Activated effector memory CD4-positive, alpha-beta T cell treated with Interleukin-2 at 50 U/mL for 16 hours (primary cell): ENCODE results near the gene GRXCR2.
"Not testable (repeated sequence)": the region's sequence is repeated elsewhere in the genome, so short reads cannot be mapped to it uniquely, and the experiment has no call there.

Experiments
- DNase-seq: peaks from one replicate; pipeline ENCODE4 v3.0.0-alpha.2; 2020

The GRXCR2 gene

GRCh38 chr5:145874765-145875164 lies 2.0 kb upstream of the GRXCR2 start:
- no peak for DNase-seq

- no peak for DNase-seq
These were observed 328 bp downstream of the GRXCR2 start for GRCh38 chr5:145872486-145872885.

DNA sequence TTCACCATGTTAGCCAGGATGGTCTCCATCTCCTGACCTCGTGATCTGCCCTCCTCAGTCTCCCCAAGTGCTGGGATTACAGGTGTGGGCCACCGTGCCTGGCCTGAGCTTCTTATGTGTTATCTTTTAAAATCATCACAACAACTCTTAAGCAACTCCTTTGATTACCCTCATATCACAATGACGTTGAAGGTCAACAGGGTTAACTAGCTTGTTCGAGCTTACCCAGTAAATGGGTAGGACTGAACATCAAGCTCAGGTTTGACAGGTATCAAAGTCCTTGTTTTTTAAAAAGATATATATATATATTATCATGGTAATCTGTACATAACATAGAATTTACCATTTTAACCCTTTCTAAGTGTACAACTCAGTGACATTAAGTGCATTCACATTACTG lies 3.1 kb downstream of the GRXCR2 start:
- no peak for DNase-seq

GRCh38 chr5:145867806-145868205 lies 5.0 kb downstream of the GRXCR2 start:
- DNase-seq = no peak

- DNase-seq = not testable (repeated sequence)
These were observed 8.4 kb downstream of the GRXCR2 start for GRCh38 chr5:145864432-145864831.

DNA sequence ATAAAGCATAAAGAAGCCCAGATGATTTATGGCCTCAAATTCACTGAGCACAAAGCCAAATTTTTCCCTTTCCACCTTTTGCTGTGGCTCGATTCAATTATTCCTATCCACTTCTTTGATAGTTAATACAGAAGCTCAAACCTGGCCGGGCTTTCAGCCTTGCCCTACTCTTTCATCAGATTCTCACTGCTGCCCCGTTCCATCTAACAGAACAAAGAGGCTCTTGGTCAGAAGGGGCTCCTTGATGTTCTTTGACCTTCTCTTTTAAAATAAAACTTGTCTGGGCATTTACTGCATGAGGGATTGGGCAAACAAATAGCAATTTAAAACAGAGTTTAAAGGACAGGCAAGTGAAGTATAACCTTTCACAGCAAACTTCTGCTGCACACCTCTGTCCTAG lies 9.8 kb downstream of the GRXCR2 start:
- no peak for DNase-seq

DNA sequence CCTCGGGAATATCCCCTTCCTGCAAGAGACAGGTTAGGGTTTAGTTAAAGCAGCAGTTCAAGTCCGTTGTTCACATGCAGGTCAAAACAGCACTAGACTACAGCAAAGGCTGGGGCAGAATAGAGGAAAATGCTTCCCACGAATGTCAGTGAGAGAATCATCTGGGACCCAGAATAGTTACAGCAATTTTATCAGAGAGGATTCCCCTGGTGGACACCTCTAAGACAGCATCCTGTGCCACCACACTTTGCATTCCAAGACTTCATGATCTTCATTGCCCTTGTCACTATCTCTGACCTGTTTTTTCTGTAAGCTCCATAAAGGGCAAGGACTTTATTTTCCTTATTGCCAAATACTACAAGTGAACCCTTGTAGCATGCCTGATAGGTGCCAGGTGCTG lies 12.9 kb downstream of the GRXCR2 start:
- DNase-seq = no peak

DNA sequence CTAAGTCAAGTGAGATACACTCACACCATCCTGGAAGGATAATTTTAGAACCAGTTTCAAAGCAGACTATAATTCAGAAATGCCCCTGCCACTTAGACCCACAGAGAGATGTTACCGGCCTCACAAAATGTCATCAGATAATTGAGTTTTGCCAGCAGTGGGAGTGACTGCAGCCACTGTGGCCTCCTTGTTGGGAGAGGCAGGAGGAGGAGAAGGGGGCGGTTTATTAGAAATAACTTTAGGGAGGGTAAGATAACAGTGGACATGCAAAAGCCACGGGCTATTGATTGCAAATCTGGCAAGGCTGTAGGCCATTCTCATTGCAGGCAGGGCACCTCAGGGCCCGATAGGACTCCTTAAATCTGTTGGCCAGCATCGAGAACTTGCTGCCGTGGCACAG lies 13.4 kb downstream of the GRXCR2 start:
- DNase-seq = no peak

- no peak for DNase-seq
These were observed 13.9 kb downstream of the GRXCR2 start for GRCh38 chr5:145858959-145859358.

DNA sequence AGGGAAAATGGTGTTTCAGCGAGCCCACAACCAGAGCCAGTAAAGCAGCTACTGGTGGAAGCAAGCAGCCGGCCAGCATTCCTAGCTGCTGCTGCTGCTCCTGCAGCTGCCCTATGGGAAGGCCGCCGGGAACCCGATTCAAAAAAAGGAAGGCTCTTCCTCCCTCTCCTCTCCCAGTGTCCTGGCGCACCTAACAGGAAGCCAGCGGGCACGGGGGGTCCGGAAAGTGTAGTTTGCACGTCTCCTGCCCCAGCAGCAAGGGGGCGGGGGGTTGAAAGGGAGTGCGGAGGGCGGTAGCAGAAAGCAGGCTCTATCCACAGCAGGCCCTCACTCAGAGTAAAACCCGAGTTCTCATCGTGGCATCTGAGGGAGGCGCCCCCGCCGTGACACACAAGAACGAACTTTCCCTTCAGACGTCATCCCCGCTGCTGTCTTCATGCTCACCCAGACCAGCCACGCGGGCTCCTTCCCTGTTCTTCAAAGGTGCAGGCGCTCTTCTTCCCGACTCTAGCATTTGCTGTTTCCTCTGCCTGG lies 16.5 kb downstream of the GRXCR2 start:
- DNase-seq = no peak

GRCh38 chr5:145855763-145856267 lies 17.0 kb downstream of the GRXCR2 start:
- DNase-seq = no peak

DNA sequence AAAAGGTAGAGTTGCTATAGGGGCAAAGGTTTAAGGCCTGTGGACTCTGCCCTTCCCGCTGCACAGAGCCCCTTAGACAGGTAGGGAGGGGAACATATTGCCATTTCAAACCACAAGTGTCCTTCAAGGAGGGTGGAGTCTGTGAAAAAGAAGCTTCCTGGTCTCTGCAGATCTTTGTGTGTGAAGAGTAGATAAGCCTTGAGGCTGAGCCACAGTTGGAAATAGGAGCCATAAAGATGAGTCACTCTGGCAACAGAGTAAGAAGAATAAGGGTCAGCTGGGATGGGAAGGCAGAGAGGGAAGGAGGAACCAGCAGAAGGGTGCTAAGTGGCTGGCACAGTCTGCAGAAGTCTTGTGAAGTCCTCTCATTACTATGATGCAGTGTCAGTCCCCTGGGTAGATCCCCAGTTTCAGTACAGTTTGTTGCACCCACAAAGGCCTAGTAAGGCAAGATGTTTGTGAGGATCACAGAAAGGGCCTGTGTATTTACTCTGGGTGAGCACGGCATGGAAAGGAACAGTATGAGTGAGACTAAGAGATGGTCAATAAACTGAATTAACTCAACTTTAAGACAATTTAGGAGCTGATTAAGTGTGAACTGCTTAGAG lies 18.1 kb downstream of the GRXCR2 start:
- DNase-seq = no peak

DNA sequence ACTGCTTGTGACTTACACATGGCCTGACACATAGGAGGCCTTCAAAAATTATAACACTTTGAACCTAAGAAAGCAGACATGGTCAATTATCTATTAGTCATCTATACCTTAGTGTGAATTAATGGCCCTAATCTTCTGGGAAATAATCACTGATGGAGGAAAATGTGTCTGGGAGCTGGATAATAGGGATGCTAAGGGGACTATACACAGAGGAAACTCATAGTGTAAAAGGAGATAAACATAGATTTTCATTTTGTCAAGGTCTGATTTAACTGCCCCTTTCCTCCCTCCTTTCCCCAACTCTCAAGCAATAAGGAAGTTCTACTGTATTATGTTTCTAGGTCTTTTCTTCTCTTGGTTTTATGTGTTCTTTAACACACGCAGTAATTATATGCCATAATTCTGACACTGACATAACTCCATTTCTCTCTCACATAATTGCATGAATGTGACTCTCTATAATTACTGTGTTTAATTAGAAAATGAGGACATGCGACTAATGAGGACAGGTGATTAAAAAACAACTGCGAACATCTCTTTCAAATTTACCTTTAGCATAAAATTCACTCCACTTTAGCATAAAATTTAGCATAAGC lies 18.9 kb downstream of the GRXCR2 start:
- no peak for DNase-seq

- DNase-seq = no peak
These were observed 19.8 kb downstream of the GRXCR2 start for GRCh38 chr5:145852990-145853389.

DNA sequence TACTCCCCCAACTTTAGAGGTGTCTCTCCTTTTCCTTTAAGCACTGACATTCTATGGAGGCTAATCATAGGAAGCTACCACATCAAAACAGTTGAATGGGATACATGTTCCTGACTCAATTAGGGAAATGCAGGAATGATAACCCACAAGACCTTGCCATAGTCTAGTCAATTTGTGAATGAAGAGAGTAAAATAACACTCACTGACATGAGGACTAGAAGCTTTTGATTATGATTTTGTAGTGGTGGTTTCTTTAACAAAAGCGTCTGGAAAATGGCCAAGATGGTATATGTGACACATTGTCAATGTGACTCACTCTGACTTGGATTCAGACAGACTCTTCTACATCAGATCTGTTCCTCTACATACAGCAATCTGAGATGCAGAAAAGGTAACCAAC lies 24.0 kb downstream of the GRXCR2 start:
- DNase-seq = no peak

DNA sequence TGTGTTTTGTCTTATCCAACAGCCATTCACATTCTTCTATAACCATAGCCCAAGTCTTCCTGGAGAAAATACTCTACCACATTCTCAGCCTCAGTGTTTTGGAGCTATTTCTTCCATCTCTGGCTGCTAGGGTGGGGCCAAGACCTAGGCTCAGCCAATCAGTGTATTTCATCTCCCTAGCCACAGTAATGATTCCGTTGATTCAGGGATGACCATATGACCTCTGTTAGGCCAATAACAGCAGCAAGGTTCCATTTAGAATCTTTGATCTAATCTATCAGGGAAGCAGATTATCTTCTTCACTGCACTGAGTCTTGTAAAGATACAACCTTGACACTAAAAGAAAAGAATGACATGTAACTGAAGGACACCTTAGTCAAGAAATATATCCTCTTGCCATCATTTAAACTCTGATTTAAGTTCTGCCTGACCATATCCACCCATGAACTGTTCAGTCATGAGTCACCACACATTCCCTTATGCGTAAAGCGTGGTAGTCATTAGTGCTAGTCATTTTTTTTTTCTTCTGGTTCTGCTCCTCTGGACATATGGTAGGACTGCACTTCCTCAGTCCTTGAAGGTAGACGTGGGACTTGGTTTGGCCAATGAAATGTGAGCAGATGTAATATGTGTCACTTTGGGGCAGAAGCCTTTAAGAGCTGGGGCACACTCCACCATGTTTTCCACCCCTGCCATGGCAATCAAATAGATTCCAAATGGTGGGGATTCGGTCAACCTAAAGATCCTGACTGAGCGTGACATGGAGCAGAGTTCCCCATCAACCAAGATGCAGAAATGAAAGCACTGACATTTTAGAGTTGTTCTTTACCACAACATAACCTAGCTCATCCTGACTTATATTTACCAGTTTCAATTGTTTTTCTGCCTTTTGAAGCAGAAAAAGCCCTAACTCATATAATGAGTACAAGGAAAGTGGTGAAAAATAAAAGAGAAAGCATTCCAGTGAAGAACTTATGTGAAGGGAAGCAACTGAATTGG lies 25.0 kb downstream of the GRXCR2 start:
- no peak for DNase-seq

DNA sequence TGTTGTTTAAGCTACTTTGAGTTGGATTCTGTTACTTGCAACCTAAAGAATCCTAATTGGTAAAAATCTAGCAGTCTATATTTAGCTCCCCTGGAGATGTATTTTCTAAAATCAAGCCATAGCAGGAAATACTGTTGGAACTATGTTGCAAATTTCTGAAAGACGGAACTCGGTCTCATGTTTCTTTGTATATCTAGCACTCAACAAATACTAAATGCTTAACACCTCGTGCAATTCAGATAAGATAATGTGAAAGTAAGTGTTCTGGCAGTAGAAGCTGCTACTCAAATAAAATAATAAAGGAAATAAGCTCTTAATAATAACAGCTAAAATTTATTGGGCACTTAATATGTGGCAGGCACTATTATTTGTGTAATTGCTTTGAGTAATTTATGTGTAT lies 26.7 kb downstream of the GRXCR2 start:
- DNase-seq = no peak

DNA sequence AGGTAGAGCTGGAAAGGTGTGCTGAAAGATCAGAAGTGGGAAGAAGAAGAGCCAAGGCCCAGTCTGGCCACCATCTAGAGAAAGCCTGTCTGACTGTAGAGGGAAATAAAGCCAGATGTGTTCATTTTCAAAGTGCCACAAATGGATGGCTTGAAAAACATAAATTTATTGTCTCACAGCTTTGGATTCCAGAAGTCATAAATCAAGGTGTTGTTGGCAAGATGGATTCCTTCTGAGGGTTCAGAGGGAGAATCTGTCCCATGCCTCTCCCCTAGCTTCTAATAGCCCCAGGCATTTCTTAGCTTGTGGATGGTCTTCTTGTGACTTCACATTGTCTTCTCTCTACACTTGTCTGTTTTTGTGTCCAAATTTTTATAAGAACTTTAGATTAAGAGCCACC lies 31.5 kb downstream of the GRXCR2 start:
- DNase-seq = no peak

DNA sequence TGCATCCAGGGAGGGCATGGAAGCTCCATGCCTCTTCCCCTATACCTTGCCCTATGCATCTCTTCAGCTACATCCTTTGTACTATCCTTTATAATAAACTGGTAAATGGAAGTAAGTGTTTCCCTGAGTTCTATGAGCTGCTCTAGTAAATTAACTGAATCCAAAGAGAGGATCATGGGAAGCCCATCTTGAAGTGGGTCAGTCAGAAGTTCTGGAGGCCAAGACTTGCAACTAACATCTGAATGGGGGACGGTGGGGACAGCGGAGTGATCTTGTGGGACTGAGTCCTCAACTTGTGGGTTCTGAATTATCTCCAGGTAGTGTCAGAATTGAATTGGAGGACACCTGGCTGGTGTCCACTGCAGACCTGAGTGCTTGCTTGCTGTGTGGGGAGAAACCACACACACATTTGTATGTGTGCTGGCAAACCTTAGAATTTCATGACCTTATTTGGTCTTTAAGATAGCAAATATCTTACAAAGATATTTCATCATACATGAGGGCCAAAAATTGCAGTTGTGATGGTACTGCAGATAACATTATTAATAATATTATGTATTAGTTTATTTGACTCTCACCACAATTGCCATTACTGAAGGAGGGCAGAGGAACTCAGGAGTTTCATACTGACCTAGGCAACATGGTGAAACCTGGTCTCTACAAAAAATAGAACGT lies 32.2 kb downstream of the GRXCR2 start:
- no peak for DNase-seq

DNA sequence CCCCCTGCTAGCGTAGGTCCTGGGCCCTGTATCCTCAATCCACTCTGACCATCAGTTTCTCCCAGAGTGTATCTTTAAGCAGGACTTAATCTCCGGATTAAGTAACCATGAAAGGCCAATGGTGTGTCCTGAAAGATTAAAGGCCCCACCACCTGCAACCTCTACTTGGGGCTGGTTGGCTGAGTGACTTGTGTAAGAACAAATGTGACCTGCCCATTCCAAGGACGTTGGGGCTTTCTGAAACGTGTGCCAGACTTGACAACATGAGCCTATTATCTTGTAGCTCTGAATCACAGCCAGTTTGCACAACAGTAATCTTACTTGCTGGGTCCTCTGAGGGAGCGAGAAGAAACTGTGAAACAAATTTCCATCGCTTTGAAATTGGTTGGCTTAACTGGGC lies 34.5 kb downstream of the GRXCR2 start:
- DNase-seq = no peak

DNA sequence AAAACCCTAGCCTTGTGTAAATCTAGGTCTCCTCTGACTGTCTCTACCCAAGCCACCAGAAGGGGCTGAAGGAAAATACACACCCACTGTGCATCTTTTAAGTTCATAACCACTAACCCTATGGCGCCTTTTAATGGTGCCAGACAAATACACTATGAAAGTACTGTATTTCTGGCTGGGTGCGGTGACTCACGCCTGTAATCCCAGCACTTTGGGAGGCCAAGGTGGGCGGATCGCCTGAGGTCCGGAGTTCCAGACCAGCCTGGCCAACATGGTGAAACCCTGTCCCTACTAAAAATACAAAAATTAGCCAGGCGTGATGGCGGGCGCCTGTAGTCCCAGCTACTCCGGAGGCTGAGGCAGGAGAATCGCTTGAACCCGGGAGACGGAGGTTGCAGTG lies 36.6 kb downstream of the GRXCR2 start:
- not testable (repeated sequence) for DNase-seq

DNA sequence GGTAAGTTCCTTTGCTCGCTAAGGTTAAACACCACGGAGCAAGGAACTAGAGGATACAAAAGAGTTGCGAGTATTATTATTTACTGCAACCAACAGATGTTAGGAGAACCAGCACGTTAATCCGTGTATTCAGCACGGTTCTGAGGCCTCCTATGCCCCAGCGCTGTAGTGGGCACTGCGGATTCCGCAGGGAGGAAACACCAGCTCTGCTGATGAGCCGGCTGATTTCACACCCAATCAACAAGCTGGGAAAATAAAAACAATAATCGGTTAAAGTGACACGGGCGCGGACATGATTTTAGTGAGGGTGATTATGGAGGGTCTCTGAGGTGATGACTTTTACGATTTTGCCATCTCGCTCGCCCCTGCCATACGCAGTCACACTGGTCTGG lies 37.0 kb downstream of the GRXCR2 start:
- no peak for DNase-seq
